Testis (tissue), 3 donors: ENCODE results near the gene KLHL29. TPM values are rescaled to one million over a fixed set of nuclear protein-coding genes. Genes with fewer than 3 reads are reported as not detected.

Experiments
- DNase-seq: peaks from one replicate; pipeline ENCODE4 v3.0.0-alpha.2; 2019
- H3K27ac ChIP-seq, 2 donors: fragments of 200-600 bp; sonication (generic); one replicate each; pipeline ENCODE4 v1.5.1; 2019
- H3K27me3 ChIP-seq: fragments of 200-600 bp; sonication (generic); one replicate; pipeline ENCODE4 v1.5.1; 2019
- H3K36me3 ChIP-seq: fragments of 200-600 bp; sonication (generic); one replicate; pipeline ENCODE4 v1.5.1; 2017; ENCODE audit warnings: low read depth; ENCODE audit errors: missing control alignments
- H3K4me1 ChIP-seq: fragments of 200-600 bp; sonication (generic); one replicate; pipeline ENCODE4 v1.5.1; 2019
- H3K4me3 ChIP-seq, 2 donors: fragments of 200-600 bp; sonication (generic); one replicate each; pipeline ENCODE4 v1.5.1; 2017 to 2019
- H3K9me3 ChIP-seq: fragments of 200-600 bp; sonication (generic); one replicate; pipeline ENCODE4 v1.5.1; 2017
- POLR2A ChIP-seq: fragments of 450-650 bp; IDR thresholded peaks from one replicate; pipeline ENCODE4 v1.6.1; 2017; ENCODE audit warnings: antibody characterized with exemption, mild to moderate bottlenecking, moderate library complexity
- WGBS, 2 donors: methylation state at CpG; one replicate each; pipeline ENCODE4 v1.1.5; 2018; 5-methylcytosine and 5-hydroxymethylcytosine counted together
- intact Hi-C: fragments of 100-400 bp; cut with DNase I; formaldehyde crosslinking; loops from one replicate; pipeline ENCODE4 v1.15.1; 2023; ENCODE audit warnings: low total_unique reads
- polyA plus RNA-seq: library from polyadenylated mRNA; stranded (reverse); fragments of 350-450 nt; fragmentation: Illumina TruSeq; extraction: RNeasy Lipid Tissue Mini Kit (QIAGEN cat#74804); gene quantifications from one replicate; pipeline ENCODE4 v1.2.3, GENCODE V29; 2014; ENCODE audit warnings: low read depth, low replicate concordance; ENCODE audit not compliant: insufficient read depth
- total RNA-seq, 2 donors: library from RNA; depleted of rRNA; stranded (reverse); fragments of >200 nt; gene quantifications; one replicate each; pipeline ENCODE4 v1.2.3, GENCODE V29; 2016
- TF ChIP-seq, protein P1 (sequence below), 3 experiments: fragments of 450-650 bp in 2 of 3; fragments of 200-600 bp in 1 of 3; sonication (generic) in 1 of 3; IDR thresholded peaks; one replicate each; pipeline ENCODE4 v1.5.1; 2016 to 2019; ENCODE audit warnings: antibody characterized with exemption in 3 of 3, mild to moderate bottlenecking in 2 of 3, moderate library complexity in 1 of 3

The KLHL29 gene
- total and polyA plus RNA-seq, 3 donors from 2014 or later, result 3.3 to 10.9 (median 7.9) TPM

DNA sequence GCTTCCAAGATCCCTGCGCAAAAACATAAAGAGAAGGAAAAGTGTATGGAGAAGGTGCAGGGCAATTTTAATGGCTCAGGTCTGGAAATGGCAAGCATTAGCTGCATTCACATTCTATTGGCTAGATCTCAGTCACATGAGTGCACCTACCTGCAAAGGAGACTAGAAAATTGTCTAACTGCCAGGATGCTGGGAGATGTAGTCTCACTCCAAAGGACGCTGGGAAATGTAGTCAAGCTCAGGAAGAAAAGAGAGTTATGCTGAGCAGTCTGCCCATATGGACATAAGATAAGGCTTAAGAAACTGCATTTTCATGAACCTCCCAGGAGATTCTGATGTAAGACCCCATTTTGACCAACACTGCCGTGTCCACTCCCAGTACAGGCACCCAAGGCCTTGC is 9.5 kb upstream of the KLHL29 start:
- Histone ChIP-seq H3K27me3 (no peaks in the 10 kb centered on the region), H3K4me3 (no peak overlapping the region), H3K36me3 (no peaks in the 10 kb centered on the region), H3K9me3 (no peaks in the 10 kb centered on the region), H3K4me1 (no peaks in the 10 kb centered on the region), H3K27ac (no peak overlapping the region)
- intact Hi-C loops, result no loop called here
- WGBS, 2 donors, result 87 to 88% methylated on average over 3 of the region's 3 CpGs
- TF ChIP-seq, protein P1, sequence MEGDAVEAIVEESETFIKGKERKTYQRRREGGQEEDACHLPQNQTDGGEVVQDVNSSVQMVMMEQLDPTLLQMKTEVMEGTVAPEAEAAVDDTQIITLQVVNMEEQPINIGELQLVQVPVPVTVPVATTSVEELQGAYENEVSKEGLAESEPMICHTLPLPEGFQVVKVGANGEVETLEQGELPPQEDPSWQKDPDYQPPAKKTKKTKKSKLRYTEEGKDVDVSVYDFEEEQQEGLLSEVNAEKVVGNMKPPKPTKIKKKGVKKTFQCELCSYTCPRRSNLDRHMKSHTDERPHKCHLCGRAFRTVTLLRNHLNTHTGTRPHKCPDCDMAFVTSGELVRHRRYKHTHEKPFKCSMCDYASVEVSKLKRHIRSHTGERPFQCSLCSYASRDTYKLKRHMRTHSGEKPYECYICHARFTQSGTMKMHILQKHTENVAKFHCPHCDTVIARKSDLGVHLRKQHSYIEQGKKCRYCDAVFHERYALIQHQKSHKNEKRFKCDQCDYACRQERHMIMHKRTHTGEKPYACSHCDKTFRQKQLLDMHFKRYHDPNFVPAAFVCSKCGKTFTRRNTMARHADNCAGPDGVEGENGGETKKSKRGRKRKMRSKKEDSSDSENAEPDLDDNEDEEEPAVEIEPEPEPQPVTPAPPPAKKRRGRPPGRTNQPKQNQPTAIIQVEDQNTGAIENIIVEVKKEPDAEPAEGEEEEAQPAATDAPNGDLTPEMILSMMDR (IDR thresholded peaks at IDR 0.05), result no peak
- no peak for TF ChIP-seq POLR2A
- no peak for DNase-seq

DNA sequence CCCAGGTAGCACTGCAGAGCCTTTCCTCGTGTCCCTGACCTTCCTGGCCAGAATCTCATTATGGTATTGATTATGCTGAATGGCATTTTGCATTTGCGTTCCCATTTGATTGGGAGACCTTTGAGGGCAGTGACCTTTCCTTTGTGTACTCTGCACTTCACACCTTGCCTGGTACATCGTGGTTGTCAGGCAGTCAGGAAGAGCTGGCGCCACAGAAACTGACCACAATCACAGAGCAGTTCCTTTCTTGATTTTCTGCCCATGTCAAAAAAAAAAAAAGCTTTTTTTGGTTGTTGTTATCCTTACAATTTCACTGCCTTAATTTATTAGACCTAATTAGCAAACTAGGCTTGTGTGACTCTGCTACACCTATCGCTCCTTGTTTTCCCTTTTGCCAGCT is 8.9 kb upstream of the KLHL29 start:
- H3K36me3 ChIP-seq, result no peaks in the 10 kb centered on the region
- H3K4me3 ChIP-seq, result no peak overlapping the region
- no peaks in the 10 kb centered on the region for H3K9me3 ChIP-seq
- H3K27me3 ChIP-seq, result no peaks in the 10 kb centered on the region
- no peak for TF ChIP-seq POLR2A
- TF ChIP-seq, protein P1 (IDR thresholded peaks at IDR 0.05), result no peak
- no peak overlapping the region for H3K27ac ChIP-seq
- WGBS, 2 donors, result 88% methylated on average over 5 of the region's 5 CpGs
- intact Hi-C loops, result no loop called here
- H3K4me1 ChIP-seq, result no peaks in the 10 kb centered on the region
- DNase-seq, result no peak

GRCh38 chr2:23376972-23377371 is 8.0 kb upstream of the KLHL29 start:
- TF ChIP-seq POLR2A, result no peak
- TF ChIP-seq, protein P1 (IDR thresholded peaks at IDR 0.05), result no peak
- no peak for DNase-seq
- Histone ChIP-seq H3K4me3 (no peak overlapping the region), H3K4me1 (no peaks in the 10 kb centered on the region), H3K36me3 (no peaks in the 10 kb centered on the region), H3K9me3 (no peaks in the 10 kb centered on the region), H3K27ac (no peak overlapping the region), H3K27me3 (no peaks in the 10 kb centered on the region)
- 91% methylated on average over 8 of the region's 8 CpGs for WGBS, 2 donors
- intact Hi-C loops, result no loop called here

GRCh38 chr2:23377771-23378170 is 7.2 kb upstream of the KLHL29 start:
- no peak for DNase-seq
- no peaks in the 10 kb centered on the region for H3K9me3 ChIP-seq
- no peak overlapping the region for H3K4me3 ChIP-seq
- no peak overlapping the region for H3K27ac ChIP-seq
- no peaks in the 10 kb centered on the region for H3K27me3 ChIP-seq
- no peak for TF ChIP-seq POLR2A
- TF ChIP-seq, protein P1 (IDR thresholded peaks at IDR 0.05), result no peak
- intact Hi-C loops, result no loop called here
- H3K36me3 ChIP-seq, result no peaks in the 10 kb centered on the region
- 93% methylated on average over 4 of the region's 4 CpGs for WGBS, 2 donors
- no peaks in the 10 kb centered on the region for H3K4me1 ChIP-seq

DNA sequence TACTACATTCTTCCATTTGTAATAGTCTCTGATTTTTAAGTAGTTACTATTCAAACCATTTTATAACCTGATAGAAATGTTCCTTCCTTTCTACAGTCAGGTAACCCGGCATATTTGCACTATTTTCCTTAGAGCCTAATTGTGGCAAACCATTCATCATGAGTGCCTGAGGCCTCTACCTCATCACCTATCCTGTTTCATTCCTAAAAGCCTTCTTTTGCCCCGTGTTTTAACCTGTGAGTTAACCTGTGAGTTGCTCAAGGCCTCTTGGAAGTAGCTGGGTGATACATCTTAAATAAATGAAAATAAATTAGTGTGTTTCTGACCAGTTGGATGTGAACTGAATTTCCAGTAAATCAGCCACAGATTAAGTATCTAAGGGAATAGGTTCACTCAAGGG is 6.5 kb upstream of the KLHL29 start:
- no peak for DNase-seq
- H3K36me3 ChIP-seq, result no peaks in the 10 kb centered on the region
- TF ChIP-seq, protein P1 (IDR thresholded peaks at IDR 0.05), result no peak
- TF ChIP-seq POLR2A, result no peak
- H3K4me1 ChIP-seq, result no peaks in the 10 kb centered on the region
- H3K27me3 ChIP-seq, result no peaks in the 10 kb centered on the region
- no peaks in the 10 kb centered on the region for H3K9me3 ChIP-seq
- 84 to 85% methylated on average over 2 of the region's 2 CpGs for WGBS, 2 donors
- H3K4me3 ChIP-seq, result no peak overlapping the region
- intact Hi-C loops, result no loop called here
- H3K27ac ChIP-seq, result no peak overlapping the region
